HG02571 (cell line): ENCODE measurements around the gene TRIM10.
"Not testable (repeated sequence)": the region's sequence is repeated elsewhere in the genome, so short reads cannot be mapped to it uniquely, and the experiment has no call there.

Experiments
- ATAC-seq: cut with Tn5 transposase; IDR thresholded peaks from one replicate; pipeline ENCODE4 v1.9.1; 2021; ENCODE audit warnings: mild to moderate bottlenecking, moderate library complexity; ENCODE audit not compliant: unreplicated experiment

The TRIM10 gene

DNA sequence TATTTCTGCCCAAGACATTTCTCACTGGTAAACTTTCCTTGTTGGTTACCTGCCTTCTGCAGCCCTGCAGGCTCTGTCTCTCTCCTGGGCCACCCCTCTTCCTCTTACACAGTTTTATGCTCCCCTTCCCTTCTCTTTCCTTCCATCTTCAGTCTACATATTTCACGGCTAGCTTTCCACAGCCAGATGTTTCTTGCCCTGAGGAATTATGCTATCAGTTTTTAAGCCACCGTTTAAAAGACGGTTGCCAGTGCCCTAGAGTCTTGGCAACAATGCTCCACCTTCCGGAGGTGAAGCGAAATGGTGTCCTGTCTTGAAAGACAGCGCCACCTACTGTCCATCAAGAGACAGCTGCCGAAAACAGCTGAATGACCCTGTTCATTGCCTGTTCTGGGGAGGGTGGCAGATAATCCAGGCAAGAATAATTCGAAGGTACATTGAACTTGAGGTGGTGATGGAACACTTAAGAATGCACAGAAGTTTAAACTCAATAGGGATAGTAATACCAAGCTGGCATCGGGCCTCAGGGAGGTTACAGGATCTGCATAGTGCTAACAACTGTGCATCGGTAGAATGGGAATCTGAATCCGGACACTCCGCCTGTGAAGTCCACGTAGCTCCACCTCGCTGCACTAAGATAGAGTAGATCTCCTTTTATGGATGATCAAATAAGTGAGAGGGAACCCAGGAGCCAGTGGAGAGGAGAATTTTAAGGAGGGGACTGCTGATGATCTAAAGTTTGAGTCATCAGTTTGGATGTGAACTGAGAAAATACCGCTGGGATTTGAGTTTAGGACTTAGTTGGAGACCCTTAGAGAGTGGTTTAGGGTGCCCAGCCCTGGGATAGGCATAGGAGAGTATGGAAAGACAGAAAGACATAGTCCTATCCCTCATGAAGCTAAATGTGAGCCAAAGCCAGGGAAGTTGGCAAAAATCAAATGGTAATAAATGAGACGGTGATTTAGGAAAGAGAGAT, 29.8 kb downstream of the TRIM10 start:
- ATAC-seq: no peak

DNA sequence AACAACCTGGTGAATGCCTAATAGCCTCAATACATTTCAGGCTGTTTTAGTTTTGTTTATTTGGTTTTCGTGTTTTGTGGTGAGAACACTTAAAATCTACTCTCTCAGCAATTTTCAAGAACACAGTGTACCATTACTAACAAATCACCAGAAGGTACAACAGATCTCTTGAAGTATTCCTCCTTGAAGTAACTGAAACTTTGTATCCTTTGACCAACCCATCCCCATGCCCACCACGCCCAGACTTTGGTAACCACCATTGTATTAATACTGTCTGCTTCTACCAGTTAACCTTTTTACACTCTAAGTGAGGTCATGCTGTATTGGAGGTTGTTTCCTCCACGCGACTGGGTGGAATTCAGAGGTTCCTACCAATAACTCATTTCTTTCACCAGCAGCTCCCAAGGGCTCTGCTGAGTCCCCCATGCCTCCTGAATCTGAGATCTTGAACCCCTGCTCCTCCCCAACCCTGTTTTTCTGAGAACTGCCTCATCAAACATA, 30.8 kb downstream of the TRIM10 start:
- ATAC-seq: no peak

DNA sequence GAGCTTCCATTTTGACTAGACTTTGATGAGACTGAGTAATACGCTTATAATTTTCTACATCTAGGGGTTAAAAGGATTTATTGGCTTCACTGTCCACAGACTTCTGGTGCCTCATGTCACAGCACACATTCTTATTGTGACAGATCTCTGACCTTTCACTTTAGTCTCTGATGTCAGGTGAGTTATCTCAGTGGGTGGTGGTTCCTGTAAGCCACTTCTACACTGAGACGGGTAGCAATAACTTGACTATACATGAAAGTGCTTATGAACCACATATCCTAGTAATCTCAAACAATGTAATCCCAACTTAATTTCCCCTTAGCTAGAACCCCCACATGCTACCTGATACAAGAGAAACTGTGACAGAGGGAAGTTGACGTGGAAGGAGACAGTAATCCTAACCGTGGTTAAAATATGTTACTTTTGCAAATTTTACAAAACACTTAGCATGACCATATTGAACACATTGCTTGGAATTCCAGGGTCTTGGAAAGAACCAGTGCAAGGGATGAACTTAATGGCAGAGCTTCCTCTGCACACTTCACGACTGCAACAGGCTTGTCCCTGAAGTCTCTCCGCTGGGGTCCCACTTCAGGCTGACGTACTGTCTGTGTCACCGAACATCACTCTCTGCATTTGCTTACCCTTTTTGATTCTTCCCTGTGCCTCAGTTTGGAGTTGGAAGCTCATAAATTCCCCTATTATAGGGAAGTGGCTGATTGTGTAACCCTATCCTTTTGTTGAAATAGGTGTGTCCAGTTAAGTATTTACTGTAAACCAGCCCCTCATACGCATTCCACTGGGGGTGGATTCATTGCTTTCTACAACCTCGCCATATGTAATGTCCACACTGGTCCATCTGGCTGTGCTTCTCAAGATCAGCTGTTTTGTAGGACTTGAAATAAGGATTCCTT, 31.5 kb downstream of the TRIM10 start:
- ATAC-seq: no peak

DNA sequence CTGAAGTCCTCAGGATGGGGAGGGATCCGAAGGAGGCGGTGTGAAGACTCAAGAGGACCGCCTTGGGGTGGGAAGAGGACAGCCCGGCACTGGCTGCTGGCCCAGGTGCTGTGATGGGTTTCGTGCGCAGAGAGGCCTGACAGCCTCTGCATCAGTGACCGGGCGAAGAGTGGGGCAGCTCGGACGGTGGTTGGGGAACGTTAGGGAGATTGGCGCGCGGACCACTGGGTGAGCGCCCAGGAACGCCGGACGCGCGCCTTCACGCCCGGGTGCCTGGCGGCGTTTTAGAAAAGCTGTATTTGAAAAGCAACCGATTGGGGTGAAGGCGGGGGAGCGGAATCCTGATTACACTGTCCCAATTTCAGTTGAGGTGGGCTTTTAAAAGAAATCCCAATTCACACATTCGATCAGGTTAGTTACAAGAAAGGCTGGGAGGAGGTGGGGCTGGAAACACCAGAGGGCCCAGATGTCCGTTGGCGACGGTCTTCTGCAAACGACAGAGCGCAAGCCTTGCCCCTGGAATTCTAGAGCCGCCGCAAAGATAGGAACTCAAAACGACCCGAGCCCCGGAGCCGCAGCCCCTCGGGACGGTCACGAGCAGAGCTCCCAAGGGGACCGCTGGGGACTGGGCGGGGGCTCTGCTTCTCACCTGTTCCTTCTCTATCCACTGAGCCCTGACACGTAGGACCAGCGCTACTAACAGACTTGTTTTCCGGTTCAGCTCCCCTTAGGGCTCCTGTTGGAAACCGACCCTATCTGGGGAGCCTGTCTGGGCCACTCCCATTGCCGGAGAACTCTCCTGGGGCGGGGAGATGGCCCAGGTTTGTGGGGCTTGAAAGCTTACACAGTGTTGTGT, 33.5 kb downstream of the TRIM10 start:
- no peak for ATAC-seq

DNA sequence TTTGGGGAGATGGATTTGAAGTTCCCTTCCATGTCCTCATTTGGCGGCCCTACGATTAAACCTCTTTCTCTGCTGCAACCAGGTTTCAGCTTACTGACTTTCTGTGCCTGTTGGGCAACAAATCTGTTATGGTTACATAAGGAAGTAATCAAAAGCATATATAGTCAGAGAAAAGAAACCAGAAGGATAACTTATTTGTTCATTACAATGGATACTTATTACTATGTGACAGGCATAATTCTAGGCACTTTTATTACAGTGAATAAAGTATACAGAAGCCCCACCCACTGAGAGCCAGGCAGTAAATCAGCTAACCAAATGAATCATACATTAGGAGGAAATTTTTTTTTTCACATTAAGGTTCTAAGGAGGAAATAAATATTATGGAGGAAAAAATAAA, 38.5 kb downstream of the TRIM10 start:
- ATAC-seq: no peak

DNA sequence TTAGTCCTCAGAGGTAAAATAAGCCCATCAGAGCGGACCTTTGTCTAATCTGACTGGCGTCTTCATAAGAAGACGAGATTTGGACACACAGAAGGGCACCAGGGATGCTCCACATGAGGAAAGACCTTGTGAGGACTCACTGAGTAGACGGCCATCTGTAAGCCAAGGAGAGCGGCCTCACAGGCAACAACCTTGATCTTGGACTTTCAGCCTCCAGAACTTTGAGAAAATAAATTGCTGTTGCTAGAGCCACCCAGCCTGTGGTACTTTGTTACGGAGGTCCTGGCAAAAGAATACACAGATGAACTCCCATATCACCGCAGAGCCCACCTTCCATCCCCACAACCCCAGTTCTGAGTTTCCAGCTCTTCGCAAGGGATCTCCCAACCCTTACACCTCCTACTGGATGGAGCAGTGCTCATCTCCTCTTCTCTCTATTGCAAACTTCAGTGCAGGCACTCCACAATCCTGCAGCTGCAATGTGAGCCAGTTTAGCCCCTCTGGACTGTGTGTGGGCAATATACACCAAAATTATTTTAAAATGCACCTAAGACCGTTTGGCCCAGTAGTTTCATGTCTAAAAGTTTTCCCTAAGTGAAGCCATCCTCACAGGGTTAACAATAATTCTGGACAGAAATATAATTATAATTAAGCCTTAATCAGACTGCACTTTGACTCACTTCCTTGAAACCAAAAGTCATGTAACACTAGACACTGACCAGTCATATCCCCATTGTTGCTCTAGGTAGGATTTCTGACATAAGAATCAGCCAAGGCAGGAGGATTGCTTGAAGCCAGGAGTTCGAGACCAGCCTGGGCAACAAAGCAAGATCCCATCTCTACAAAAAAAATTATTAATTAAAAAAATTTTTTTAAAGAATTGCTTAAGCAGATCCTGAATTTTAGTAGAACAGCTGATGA, 39.3 kb downstream of the TRIM10 start:
- ATAC-seq: no peak

DNA sequence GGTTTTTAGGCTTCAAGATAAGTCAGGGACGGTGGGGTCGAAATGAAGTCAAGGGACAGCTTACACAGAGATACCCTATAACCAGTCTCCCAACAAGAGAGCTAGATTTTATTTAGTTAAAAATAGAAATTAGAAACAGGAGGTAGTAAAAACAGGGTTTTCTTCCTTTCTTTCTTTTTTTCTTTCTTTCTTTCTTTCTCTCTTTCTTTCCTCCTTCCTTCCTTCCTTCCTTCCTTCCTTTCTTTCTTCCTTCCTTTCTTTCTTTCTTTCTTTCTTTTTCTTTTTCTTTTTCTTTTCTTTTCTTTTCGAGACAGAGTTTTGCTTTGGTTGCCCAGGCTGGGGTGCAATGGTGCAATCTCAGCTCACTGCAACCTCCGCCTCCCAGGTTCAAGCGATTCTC, 42.3 kb downstream of the TRIM10 start:
- not testable (repeated sequence) for ATAC-seq

DNA sequence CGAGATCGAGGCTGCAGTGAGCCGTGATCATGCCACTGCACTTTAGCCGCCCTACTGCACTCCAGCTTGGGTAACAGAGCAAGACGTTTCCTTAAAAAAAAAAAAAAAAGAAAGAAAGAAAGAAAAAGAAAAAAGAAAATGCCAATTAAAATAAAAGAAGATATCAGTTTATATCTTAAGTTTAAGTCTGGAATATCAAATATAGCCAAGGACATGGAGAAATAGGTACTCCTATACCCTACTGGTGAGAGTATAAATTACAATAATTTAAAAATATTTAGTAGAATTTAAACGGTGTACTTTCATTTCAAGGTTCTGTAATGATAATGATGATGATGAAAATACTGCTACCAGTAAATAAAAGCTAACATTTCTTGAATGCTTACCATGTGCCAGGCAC, 44.3 kb downstream of the TRIM10 start:
- no peak for ATAC-seq

DNA sequence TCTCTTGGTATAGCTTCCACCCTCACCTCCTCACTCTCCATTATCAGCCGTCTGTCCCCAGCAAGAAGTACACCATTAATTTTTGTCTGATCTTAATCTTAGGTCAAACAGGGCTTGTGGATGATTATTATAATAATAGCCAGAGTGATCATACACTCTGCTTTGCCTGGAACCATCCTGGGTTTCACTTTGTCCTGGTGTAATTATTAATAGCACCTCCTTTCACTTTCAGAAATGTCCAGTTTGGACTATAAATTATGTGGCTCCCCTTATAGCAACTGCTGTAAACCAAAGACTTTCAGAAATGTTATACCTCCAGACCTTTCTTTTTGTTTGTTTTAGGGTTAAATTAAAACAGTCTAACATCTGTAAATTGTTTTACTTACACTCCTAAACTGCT, 47.2 kb downstream of the TRIM10 start:
- ATAC-seq: no peak

DNA sequence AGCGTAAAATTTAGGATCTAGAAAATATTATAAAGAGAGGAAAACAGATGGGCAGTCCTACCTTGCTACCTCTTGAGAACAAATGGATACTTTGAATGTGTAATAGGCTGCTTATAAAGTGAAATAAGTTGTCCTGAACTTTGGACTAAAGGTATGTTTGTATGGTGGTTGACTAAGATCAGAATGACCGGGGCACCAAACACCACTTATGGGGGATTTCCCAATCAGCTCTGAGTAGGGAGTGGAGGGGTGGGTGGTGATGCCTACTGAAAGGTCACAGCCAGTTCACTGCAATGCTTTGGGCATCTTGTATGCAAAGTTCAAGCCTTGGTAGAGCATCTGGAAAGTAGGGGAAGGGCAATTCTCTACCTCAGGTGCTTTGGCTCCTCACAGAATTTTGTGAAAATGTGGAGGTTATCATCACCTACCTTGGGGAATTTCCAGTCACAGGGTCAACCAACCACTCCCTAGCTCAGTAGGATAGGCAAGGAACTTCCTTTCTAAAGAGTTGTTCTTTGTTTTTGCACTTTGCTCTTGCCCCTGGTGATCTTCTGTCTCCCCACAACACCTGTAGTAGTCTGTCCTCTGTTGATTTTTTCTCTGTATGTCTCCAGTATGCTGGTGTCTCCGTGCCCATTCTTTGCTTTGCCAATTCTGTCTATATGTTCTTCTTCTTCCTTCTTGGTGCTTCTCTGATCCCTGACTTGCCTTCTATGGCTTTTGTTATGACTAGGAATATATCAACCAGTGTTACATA, 47.8 kb downstream of the TRIM10 start, which contains the start of gene TRIM31:
TSS of gene TRIM31 (minus strand) at position 88 of the 757 bp plus-strand sequence. CDS start 285 bp downstream, outside the sequence.
- ATAC-seq: no peak

DNA sequence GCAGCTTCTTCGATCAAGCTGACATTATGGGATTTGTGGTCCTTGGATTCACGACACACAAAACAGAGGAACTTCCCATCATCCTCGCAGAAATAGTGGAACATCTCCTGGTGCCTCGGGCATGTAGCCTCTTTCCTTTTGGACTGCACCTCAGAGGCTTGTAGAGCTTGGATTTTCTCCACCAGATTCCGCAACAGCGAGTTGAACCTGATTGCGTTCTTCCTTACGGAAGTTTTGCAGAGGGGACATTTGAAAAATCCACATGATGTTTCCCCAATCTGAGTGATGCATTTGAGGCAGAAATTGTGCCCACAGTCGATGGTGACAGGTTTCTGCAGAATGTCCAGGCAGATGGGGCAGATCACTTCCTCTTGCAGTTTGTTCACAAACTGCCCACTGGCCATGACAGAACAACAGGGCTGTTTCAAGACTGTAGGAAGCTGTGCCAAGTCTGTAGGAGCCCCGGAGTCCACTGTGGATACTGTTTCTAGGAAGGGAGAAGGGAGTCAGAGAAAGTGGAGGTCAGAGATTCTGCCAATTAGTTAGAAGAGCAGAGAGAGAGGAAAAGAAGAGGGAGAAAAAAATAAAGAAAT, 48.5 kb downstream of the TRIM10 start:
- ATAC-seq: no peak

DNA sequence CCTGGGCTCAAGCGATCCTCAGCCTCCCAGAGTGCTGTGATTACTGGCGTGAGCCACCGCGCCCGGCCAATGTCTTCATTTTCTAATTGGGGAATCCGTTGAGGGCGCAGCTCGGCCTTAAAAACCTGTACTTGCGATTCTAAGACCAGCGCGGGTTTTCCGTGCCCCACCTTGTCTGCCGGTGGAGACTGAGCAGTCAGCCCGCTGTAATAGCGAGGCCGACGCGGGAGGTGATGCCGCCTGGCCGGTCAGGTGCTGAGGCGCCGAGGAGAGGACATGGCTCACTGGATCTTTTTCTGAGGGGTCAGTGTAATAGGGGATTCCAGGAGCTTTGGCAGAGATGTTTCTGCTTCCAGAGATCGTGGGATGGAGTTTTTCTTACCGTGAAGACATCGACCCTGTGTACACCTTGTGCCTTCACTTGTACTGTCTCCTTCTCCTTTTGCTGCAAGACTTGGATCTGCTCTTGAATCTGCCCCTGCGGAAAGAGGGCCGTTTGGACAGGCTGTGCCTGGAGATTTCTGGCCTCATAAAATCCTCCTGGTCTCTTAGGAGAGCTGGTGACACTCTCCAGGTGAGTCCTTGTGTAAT, 49.6 kb downstream of the TRIM10 start:
- ATAC-seq: no peak

DNA sequence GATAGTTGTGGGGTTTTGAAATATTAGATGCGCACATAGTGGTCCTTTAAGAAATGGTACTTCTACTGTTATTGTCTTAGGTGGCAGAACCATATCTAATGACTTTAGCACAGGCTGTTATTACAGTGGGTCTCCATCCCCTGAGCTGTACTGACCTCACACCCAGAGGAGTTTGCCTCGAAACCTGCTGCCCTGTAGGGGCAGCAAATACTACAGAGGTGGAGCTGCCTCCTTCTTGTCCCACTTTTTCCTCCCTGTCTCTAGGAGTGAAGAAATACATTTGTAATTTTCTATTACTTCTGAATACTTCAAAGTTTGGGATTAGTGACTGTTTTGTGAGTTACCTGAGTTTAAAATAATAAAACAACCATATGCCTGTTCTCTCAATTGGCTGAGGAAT, 56.4 kb downstream of the TRIM10 start:
- ATAC-seq: no peak

DNA sequence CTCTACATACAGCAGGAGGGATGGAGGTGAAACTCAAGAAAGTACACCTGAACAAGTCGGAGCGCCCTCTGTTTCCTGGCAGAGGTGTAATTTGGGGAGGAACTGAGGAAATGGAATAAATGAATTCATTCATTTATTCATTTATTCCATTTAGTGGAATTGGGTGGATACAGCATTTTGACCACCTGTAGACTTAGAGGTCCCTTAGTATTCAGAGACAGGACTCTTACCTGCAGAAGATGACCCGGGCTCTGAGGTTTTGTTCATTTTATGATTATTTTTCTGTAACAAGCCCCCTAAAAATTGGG, 57.2 kb downstream of the TRIM10 start:
- no peak for ATAC-seq

DNA sequence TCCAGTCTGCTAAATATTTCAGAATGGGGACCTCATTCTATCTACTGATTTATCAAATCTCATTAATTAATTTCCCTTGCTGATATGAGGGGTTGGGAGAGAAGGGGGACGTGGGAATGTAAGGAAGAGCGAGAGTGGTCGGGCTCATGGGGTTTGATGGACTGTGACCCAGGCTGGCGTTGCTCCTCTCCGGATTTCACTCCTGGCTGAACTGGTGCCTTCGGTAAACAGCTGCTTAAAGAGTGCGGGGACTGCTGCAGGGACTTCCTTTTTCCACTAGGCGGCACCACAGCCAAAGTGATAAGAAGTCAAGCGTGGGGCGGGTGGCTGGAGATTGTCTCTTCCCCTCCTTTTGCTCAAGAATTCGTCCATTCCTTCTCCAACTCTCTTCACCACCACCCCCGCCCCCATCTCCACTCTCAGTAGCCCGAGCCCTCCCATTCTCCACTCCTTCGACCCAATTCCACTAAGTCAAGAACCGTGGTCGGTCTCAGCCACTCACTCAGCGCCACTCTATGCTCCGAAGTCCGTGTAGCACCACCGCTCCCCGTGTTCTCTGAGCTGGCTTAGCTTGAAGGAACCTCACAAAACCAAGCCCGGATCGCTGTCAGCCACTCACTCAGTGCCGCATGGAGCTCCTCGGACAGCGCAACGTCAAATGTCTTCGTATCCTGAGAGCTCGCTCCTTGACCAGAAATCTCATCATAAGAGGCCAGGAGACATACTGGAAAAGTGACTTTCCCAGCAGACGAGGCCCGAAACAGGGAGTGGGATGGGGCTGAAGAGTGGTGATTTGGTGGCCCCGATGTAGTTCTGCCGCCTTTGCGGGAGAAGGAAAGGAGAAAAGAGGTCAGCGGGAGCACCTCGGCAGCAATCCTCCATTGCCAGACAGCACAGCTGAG, 57.8 kb downstream of the TRIM10 start:
- peak; percentile 65 for ATAC-seq

DNA sequence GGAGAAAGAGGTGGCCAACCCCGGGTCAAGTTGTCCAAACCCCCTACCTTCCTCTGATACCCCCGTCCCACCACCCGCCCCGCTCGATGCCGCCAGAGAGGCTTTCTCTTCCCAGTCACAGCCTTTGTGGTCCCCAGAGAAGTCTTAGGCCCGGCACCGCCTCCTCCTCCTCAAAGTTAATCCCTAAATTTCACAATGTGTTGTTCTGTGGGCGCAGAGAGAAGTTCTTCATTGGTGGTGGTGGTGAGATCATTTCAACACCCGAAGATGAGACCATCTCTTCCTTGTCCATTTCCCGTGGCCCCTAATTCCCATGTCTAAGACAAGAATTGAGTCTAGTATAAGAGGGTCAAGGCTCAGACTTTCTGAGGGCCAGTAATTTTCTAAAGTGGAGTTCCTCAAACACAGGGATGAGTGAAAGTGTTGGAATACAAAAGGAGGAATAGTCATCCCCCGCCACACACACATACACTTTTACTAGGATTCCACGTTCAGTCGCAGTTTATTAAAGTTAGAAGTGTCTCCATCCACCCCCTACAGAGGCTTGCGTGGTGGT, 58.5 kb downstream of the TRIM10 start:
- ATAC-seq: no peak
